BE2C (cell line): ENCODE results near the gene INHA.

Source experiments
- DNase-seq: peaks from one replicate; pipeline ENCODE4 v3.0.0-alpha.2; 2020
- H3K27me3 ChIP-seq: fragments of 250-450 bp; sonication (Bioruptor Pico); 2 replicates; pipeline ENCODE4 v1.5.1; 2020; ENCODE audit warnings: mild to moderate bottlenecking
- H3K36me3 ChIP-seq: fragments of 250-450 bp; sonication (Bioruptor Pico); 2 replicates; pipeline ENCODE4 v1.5.1; 2020; ENCODE audit warnings: mild to moderate bottlenecking
- H3K4me1 ChIP-seq: fragments of 250-450 bp; sonication (Bioruptor Pico); 2 replicates; pipeline ENCODE4 v1.5.1; 2020
- H3K4me3 ChIP-seq: 2 replicates; pipeline ENCODE4 v1.5.1; 2011; ENCODE audit warnings: low read depth, low read length
- H3K9me3 ChIP-seq: fragments of 250-450 bp; sonication (Bioruptor Pico); 2 replicates; pipeline ENCODE4 v1.5.1; 2020
- TF ChIP-seq, protein P1 (sequence below): IDR thresholded peaks from 2 replicates; pipeline ENCODE4 v1.5.1; 2012; ENCODE audit warnings: mild to moderate bottlenecking, low read depth, low read length

The INHA gene

DNA sequence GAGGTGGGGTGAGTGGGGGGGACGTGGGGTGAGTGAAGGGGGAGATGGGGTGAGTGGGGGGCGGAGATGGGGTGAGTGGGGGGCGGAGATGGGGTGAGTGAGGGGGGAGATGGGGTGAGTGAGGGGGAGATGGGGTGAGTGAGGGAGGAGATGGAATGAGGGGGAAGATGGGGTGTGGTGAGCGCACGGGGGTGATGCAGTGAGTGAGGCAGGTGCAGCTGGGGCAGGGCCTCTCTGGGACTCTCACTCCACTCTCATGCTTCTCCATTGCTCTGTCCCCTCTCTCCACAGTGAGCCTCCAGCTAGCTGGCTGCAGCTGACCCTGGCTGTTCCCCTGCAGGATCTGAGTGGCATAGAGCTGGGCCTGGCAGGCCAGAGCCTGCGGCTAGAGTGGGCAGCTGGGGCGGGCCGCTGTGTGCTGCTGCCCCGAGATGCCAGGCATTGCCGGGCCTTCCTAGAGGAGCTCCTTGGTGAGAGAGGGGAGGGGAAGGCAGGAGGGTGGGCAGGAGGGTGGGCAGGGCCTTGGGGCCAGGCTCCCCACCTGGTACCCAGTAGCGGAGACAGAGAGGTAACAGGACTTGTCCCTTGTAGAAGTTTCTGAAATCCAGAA lies 41.5 kb downstream of the INHA start:
- no peaks in the 10 kb centered on the region for H3K9me3 ChIP-seq
- no peak overlapping the region for H3K4me3 ChIP-seq
- no peaks in the 10 kb centered on the region for H3K27me3 ChIP-seq
- no peaks in the 10 kb centered on the region for H3K4me1 ChIP-seq
- peaks cover 10% of the 10 kb centered on the region for H3K36me3 ChIP-seq
- DNase-seq: no peak
- TF ChIP-seq, protein P1, sequence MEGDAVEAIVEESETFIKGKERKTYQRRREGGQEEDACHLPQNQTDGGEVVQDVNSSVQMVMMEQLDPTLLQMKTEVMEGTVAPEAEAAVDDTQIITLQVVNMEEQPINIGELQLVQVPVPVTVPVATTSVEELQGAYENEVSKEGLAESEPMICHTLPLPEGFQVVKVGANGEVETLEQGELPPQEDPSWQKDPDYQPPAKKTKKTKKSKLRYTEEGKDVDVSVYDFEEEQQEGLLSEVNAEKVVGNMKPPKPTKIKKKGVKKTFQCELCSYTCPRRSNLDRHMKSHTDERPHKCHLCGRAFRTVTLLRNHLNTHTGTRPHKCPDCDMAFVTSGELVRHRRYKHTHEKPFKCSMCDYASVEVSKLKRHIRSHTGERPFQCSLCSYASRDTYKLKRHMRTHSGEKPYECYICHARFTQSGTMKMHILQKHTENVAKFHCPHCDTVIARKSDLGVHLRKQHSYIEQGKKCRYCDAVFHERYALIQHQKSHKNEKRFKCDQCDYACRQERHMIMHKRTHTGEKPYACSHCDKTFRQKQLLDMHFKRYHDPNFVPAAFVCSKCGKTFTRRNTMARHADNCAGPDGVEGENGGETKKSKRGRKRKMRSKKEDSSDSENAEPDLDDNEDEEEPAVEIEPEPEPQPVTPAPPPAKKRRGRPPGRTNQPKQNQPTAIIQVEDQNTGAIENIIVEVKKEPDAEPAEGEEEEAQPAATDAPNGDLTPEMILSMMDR: no peak

DNA sequence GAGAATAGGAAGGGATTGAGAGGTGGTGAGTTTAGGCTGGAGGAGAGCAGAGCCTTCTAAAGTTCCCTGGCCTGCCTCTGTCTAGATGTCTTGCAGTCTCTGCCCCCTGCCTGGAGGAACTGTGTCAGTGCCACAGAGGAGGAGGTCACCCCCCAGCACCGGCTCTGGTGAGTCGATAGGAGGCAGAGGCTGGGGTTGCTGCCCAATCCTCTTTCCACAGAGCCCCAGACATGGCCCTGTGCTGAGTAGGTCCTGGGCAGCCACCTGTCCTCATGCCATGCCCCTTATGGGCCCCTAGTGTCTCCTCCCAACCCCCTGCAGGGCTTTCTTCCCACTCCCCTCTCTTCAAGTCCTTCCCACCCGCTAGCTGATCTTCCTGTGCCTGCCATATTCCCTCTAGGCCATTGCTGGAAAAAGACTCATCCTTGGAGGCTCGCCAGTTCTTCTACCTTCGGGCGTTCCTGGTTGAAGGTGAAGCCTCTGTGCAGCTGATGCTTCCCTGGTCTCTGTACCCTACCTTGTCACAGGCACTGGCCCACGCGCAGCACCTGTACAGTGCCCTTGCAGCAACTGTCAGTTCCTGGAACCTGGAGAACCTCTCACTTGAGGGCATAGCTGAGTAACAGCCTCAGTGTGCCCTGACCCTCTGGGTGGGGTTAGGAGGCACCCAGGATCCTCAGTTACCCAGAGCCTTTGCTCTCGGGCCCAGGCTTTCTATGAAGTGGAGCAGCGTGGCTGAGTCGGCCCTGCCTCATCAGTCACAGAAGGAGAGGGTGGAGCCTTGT lies 42.2 kb downstream of the INHA start:
- Histone ChIP-seq H3K4me3 (no peak overlapping the region), H3K4me1 (no peaks in the 10 kb centered on the region), H3K36me3 (peaks cover 5% of the 10 kb centered on the region), H3K9me3 (no peaks in the 10 kb centered on the region), H3K27me3 (no peaks in the 10 kb centered on the region)
- TF ChIP-seq, protein P1: no peak
- no peak for DNase-seq

DNA sequence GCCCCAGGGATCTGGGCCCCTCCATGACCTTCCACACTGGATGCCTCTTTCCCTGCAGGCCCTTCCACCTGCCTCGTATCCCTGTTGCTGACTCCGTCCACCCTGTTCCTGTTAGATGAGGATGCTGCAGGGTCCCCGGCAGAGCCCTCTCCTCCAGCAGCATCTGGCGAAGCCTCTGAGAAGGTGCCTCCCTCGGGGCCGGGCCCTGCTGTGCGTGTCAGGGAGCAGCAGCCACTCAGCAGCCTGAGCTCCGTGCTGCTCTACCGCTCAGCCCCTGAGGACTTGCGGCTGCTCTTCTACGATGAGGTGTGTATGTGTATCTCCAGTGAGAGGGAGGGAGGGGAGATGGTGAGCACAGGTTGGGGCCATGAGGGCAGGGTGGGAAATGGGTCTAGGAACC lies 42.9 kb downstream of the INHA start:
- TF ChIP-seq, protein P1: no peak
- no peak for DNase-seq
- Histone ChIP-seq H3K27me3 (no peaks in the 10 kb centered on the region), H3K36me3 (peaks cover 5% of the 10 kb centered on the region), H3K4me1 (no peaks in the 10 kb centered on the region), H3K9me3 (no peaks in the 10 kb centered on the region), H3K4me3 (no peak overlapping the region)

DNA sequence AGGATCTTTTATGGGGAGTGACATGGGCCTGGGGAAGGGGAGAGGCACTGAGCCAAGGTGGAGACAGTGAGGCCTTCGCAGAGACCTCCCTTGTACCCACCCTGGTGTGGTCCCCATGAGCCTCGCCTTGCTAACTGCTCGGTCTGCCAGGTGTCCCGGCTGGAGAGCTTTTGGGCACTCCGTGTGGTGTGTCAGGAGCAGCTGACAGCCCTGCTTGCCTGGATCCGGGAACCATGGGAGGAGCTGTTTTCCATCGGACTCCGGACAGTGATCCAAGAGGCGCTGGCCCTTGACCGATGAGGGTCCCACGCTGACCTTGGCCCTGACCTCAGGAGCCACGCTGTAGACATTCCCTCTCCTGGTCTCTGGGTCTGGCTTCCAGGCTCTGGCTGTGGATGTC lies 43.8 kb downstream of the INHA start:
- no peaks in the 10 kb centered on the region for H3K9me3 ChIP-seq

DNA sequence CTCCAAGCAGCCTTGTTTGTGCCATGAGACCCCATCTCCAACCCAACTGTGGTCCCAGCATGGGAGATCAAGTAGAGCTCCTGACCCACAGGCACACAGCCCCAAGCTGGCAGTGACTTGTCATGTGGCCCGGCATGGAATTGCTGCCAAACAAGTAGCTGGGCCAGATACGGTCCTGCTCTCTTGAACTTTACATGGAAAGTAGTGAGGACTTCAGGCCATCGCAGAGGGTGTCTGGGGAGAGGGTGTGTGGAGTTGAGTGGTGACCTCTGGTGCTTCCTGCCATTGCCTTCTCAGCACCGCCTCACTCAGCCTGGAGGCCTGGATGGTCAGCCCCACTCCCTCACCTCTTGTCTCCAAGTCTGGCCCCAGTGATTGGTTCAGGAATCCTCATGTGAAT lies 44.4 kb downstream of the INHA start:
- H3K27me3 ChIP-seq: no peaks in the 10 kb centered on the region

More for the DNA sequence above, 43.8 kb downstream of the INHA start:
- no peaks in the 10 kb centered on the region for H3K4me1 ChIP-seq
- no peak overlapping the region for H3K4me3 ChIP-seq
- H3K36me3 ChIP-seq: peaks cover 5% of the 10 kb centered on the region
- no peaks in the 10 kb centered on the region for H3K27me3 ChIP-seq
- no peak for DNase-seq
- TF ChIP-seq, protein P1: no peak

DNA sequence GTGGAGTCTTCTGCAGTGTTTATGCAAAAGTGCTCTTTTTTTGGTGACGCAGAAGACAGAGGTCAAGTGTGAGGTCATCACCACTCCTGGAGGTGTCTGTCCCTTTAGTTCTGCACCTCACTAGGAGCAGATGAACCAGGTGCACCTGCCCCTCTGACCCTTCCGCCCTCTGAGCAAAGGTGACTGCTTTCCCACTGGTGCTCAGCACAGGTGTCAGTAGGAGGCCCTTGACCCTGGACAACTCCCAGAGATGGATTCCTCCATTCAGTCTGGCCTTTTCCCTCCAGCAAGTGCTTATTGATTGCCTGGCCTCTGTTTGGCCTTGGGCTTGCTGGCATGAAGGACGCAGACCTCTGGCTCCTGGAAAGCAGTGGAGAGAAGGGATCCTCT lies 46.6 kb downstream of the INHA start:
- Histone ChIP-seq H3K27me3 (no peaks in the 10 kb centered on the region), H3K36me3 (peaks cover 5% of the 10 kb centered on the region), H3K4me3 (no peak overlapping the region), H3K4me1 (no peaks in the 10 kb centered on the region), H3K9me3 (no peaks in the 10 kb centered on the region)
- TF ChIP-seq, protein P1: no peak
- DNase-seq: no peak

More for the DNA sequence above, 44.4 kb downstream of the INHA start:
- TF ChIP-seq, protein P1: no peak
- Histone ChIP-seq H3K4me1 (no peaks in the 10 kb centered on the region), H3K4me3 (no peak overlapping the region), H3K36me3 (peaks cover 5% of the 10 kb centered on the region), H3K9me3 (no peaks in the 10 kb centered on the region)
- no peak for DNase-seq
